Ishikawa (cell line): Measurements from ENCODE around the gene ZNF136.

Source experiments
- CEBPB ChIP-seq: IDR thresholded peaks from 2 replicates; pipeline ENCODE4 v1.6.1; 2012
- CREB1 ChIP-seq: IDR thresholded peaks from 2 replicates; pipeline ENCODE4 v1.6.1; 2012; ENCODE audit warnings: low read depth
- EGR1 ChIP-seq: IDR thresholded peaks from 2 replicates; pipeline ENCODE4 v1.6.1; 2012
- EP300 ChIP-seq: IDR thresholded peaks from 2 replicates; pipeline ENCODE4 v1.6.1; 2012; ENCODE audit warnings: borderline replicate concordance
- FOXM1 ChIP-seq: IDR thresholded peaks from 2 replicates; pipeline ENCODE4 v1.6.1; 2012; ENCODE audit warnings: low read depth, borderline replicate concordance
- MAX ChIP-seq: IDR thresholded peaks from 2 replicates; pipeline ENCODE4 v1.6.1; 2012
- NFIC ChIP-seq: IDR thresholded peaks from 2 replicates; pipeline ENCODE4 v1.6.1; 2012
- RAD21 ChIP-seq: IDR thresholded peaks from 2 replicates; pipeline ENCODE4 v1.6.1; 2012; ENCODE audit warnings: low read depth
- TAF1 ChIP-seq: IDR thresholded peaks from 2 replicates; pipeline ENCODE4 v1.6.1; 2012; ENCODE audit warnings: low read depth, mild to moderate bottlenecking
- TCF12 ChIP-seq: IDR thresholded peaks from 2 replicates; pipeline ENCODE4 v1.6.1; 2012; ENCODE audit warnings: low read depth
- TEAD4 ChIP-seq: IDR thresholded peaks from 2 replicates; pipeline ENCODE4 v1.6.1; 2012
- USF1 ChIP-seq: IDR thresholded peaks from 2 replicates; pipeline ENCODE4 v1.6.1; 2012
- YY1 ChIP-seq: IDR thresholded peaks from 2 replicates; pipeline ENCODE4 v1.6.1; 2012; ENCODE audit warnings: low read depth
- ZBTB7A ChIP-seq: IDR thresholded peaks from 2 replicates; pipeline ENCODE4 v1.6.1; 2012; ENCODE audit warnings: low read depth
- TF ChIP-seq, protein P1 (sequence below): IDR thresholded peaks from 2 replicates; pipeline ENCODE4 v1.6.1; 2012; ENCODE audit warnings: low read depth, mild to moderate bottlenecking

ZNF136 gene

DNA sequence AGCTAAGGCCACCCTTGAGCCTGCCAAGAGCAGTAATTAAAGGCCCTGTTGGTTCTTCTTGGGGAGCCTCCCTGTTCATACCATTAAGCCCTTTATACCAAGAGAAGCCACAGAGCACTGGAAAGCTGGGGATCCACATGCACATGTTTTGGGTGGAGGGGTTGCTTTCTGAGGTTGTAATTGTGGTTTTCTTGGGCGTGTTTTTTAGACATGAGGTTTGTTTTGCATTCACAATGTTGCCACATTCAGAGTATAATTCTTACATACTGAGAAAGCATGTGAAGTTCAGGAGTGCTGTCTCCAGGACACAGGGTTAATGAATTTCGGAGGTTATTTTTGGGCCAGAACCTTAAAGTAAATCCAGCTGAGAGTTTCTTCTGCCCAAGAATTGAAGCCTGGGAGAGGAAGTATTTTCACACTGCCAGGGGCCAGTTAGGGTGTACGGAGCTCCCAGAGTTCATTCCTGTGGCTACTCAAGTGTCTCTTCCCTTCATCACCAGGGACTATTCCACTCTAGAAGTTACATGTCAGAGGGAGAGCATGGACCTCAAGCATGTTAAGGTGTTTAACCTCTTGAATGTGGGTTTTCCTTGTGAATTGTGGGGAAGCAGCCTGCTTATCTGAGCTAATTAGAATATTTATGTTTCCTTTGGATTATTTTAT, 37.0 kb downstream of the ZNF136 start:
- TF ChIP-seq CREB1 = no peak
- TF ChIP-seq CEBPB = no peak
- TF ChIP-seq MAX = no peak
- TF ChIP-seq USF1 = no peak
- no peak for TF ChIP-seq TAF1
- TF ChIP-seq EGR1 = no peak
- TF ChIP-seq NFIC = no peak
- no peak for TF ChIP-seq YY1
- TF ChIP-seq EP300 = no peak
- no peak for TF ChIP-seq TEAD4
- no peak for TF ChIP-seq RAD21
- TF ChIP-seq FOXM1 = no peak
- TF ChIP-seq ZBTB7A = no peak
- TF ChIP-seq, protein P1, sequence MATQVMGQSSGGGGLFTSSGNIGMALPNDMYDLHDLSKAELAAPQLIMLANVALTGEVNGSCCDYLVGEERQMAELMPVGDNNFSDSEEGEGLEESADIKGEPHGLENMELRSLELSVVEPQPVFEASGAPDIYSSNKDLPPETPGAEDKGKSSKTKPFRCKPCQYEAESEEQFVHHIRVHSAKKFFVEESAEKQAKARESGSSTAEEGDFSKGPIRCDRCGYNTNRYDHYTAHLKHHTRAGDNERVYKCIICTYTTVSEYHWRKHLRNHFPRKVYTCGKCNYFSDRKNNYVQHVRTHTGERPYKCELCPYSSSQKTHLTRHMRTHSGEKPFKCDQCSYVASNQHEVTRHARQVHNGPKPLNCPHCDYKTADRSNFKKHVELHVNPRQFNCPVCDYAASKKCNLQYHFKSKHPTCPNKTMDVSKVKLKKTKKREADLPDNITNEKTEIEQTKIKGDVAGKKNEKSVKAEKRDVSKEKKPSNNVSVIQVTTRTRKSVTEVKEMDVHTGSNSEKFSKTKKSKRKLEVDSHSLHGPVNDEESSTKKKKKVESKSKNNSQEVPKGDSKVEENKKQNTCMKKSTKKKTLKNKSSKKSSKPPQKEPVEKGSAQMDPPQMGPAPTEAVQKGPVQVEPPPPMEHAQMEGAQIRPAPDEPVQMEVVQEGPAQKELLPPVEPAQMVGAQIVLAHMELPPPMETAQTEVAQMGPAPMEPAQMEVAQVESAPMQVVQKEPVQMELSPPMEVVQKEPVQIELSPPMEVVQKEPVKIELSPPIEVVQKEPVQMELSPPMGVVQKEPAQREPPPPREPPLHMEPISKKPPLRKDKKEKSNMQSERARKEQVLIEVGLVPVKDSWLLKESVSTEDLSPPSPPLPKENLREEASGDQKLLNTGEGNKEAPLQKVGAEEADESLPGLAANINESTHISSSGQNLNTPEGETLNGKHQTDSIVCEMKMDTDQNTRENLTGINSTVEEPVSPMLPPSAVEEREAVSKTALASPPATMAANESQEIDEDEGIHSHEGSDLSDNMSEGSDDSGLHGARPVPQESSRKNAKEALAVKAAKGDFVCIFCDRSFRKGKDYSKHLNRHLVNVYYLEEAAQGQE = no peak
- TF ChIP-seq TCF12 = no peak

DNA sequence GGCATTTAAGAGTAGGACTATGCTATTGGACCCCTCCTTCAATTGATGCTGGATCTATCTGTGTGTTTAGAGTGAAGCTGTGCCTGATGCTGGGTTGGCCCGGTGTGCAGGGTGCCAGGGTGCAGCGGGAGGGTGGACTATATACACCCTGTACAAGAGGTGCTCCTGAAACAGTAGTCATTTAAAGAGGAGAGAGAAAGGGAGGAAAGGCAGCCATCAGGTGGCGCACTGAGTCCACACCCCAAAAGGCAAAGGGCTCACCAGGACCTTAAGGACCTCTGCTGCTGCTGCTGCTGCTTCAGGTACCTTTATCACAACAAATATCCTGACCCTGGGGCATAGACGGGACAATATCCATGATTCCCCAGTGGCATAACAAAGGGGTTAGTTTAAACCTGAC, 39.4 kb downstream of the ZNF136 start:
- TF ChIP-seq CREB1 = no peak
- no peak for TF ChIP-seq USF1
- TF ChIP-seq EP300 = no peak
- TF ChIP-seq TAF1 = no peak
- no peak for TF ChIP-seq NFIC
- no peak for TF ChIP-seq RAD21
- TF ChIP-seq, protein P1 = no peak
- TF ChIP-seq ZBTB7A = no peak
- no peak for TF ChIP-seq MAX
- no peak for TF ChIP-seq YY1
- no peak for TF ChIP-seq TEAD4
- TF ChIP-seq TCF12 = no peak
- no peak for TF ChIP-seq EGR1
- no peak for TF ChIP-seq CEBPB

DNA sequence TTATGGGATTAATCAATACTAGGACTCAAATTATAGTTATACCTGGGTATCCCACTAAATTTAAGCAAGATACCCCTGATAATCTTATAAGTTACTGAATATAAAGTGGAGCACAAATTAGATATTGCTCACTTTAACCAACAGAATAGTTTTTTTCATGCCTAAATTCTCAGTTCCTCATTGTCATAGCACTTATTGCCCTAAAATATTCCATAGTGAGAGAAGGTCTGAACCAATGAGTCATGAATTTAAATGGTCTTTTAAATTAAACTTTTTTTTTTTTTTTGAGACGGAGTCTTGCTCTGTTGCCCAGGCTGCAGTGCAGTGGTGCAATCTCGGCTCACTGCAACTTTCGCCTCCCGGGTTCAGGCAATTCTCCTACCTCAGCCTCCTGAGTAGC, 42.4 kb downstream of the ZNF136 start:
- TF ChIP-seq EP300 (no peak), ZBTB7A (no peak), TAF1 (no peak), EGR1 (no peak), MAX (no peak)

DNA sequence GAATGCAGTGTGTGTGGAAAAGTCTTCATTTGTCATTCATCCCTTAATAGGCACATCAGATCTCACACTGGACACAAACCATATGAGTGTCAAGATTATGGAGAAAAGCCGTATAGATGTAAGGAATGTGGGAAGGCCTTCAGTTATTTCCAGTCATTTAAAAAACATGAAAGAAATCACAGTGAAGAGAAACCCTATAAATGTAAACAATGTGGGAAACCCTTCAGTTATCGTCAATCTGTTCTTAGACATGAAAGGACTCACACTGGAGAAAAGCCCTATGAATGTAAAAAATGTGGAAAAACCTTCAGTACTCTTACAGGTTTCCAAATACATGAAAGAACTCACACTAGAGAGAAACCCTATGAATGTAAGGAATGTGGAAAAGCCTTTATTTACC, 45.3 kb downstream of the ZNF136 start:
- TF ChIP-seq NFIC (no peak), TEAD4 (no peak), FOXM1 (no peak), RAD21 (no peak), TAF1 (no peak), YY1 (no peak), ZBTB7A (no peak)

GRCh38 chr19:12217332-12217731, 54.4 kb downstream of the ZNF136 start:
- no peak for TF ChIP-seq YY1
- no peak for TF ChIP-seq ZBTB7A
- no peak for TF ChIP-seq EGR1
- no peak for TF ChIP-seq MAX
- no peak for TF ChIP-seq USF1
- no peak for TF ChIP-seq FOXM1
- TF ChIP-seq CEBPB = no peak
- no peak for TF ChIP-seq TCF12
- TF ChIP-seq NFIC = no peak
- TF ChIP-seq EP300 = no peak
- no peak for TF ChIP-seq CREB1
- TF ChIP-seq TEAD4 = no peak
- TF ChIP-seq, protein P1 = no peak
- TF ChIP-seq TAF1 = no peak
- TF ChIP-seq RAD21 = no peak
